ENCODE data around the gene MCF2L.

DNA sequence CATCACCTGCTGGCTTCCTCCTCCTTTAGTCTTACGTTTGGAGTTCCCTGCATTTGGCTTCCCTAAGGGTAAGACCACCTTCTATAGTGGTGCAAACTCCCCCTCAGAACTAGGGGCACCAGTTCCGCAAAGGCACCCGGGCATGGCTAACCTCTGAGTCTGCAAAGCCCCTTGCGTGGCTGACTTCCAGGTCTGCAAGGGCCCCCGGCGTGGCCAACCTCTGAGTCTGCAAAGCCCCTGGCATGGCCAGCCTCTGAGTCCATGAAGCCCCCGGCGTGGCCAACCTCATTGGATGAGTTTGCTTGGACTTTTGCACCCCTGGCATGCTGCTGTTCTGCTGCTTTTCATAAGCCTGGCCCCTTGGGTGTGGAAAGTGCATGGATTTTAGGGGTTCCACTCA lies 5.1 kb downstream of the MCF2L start:
- TF ChIP-seq, protein P1, sequence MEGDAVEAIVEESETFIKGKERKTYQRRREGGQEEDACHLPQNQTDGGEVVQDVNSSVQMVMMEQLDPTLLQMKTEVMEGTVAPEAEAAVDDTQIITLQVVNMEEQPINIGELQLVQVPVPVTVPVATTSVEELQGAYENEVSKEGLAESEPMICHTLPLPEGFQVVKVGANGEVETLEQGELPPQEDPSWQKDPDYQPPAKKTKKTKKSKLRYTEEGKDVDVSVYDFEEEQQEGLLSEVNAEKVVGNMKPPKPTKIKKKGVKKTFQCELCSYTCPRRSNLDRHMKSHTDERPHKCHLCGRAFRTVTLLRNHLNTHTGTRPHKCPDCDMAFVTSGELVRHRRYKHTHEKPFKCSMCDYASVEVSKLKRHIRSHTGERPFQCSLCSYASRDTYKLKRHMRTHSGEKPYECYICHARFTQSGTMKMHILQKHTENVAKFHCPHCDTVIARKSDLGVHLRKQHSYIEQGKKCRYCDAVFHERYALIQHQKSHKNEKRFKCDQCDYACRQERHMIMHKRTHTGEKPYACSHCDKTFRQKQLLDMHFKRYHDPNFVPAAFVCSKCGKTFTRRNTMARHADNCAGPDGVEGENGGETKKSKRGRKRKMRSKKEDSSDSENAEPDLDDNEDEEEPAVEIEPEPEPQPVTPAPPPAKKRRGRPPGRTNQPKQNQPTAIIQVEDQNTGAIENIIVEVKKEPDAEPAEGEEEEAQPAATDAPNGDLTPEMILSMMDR (conservative IDR thresholded peaks at IDR 0.05; ENCODE audit: low read depth, low read length) = no peak
- TF ChIP-seq EZH2 (IDR thresholded peaks at IDR 0.05; ENCODE audit: low read length, unreplicated experiment) = no peak
- TF ChIP-seq EZH2phosphoT487 (IDR thresholded peaks at IDR 0.05; ENCODE audit: borderline replicate concordance, low read length) = no peak
